SK-N-SH treated with all-trans-retinoic acid at 6 μM for 48 hours (cell line): ENCODE data around the gene ZSCAN25.

Experiments used
- GLIS3 ChIP-seq: fragments of 250-450 bp; sonication (Bioruptor Pico); IDR thresholded peaks from 2 replicates; pipeline ENCODE4 v1.5.0; 2020; ENCODE audit warnings: mild to moderate bottlenecking, moderate library complexity
- ISL1 ChIP-seq: fragments of 250-450 bp; sonication (Bioruptor Pico); IDR thresholded peaks from 2 replicates; pipeline ENCODE4 v2.1.2; 2022; ENCODE audit warnings: mild to moderate bottlenecking, moderate library complexity
- PATZ1 ChIP-seq: fragments of 250-450 bp; sonication (Bioruptor Pico); IDR thresholded peaks from 2 replicates; pipeline ENCODE4 v1.8.0; 2020; ENCODE audit warnings: mild to moderate bottlenecking, moderate library complexity, borderline replicate concordance
- PPARA ChIP-seq: fragments of 250-450 bp; sonication (Bioruptor Pico); IDR thresholded peaks from 2 replicates; pipeline ENCODE4 v1.5.0; 2020; ENCODE audit warnings: mild to moderate bottlenecking, borderline replicate concordance
- TCF4 ChIP-seq: fragments of 250-450 bp; sonication (Bioruptor Pico); IDR thresholded peaks from 2 replicates; pipeline ENCODE4 v1.8.0; 2021; ENCODE audit warnings: mild to moderate bottlenecking, moderate library complexity, borderline replicate concordance
- TOX ChIP-seq: fragments of 250-450 bp; sonication (Bioruptor Pico); IDR thresholded peaks from 2 replicates; pipeline ENCODE4 v1.8.0; 2021; ENCODE audit warnings: mild to moderate bottlenecking, moderate library complexity, borderline replicate concordance
- ZFP3 ChIP-seq: fragments of 250-450 bp; sonication (Bioruptor Pico); IDR thresholded peaks from 2 replicates; pipeline ENCODE4 v1.5.0; 2020; ENCODE audit warnings: mild to moderate bottlenecking, moderate library complexity
- ZNF70 ChIP-seq: fragments of 450-650 bp; formaldehyde crosslinking; IDR thresholded peaks from 2 replicates; pipeline ENCODE4 v1.5.0; 2020; ENCODE audit warnings: mild to moderate bottlenecking, moderate library complexity

- TF ChIP-seq PATZ1 (CRISPR knock-in tag) (no peak), ZFP3 (CRISPR knock-in tag) (no peak), ISL1 (CRISPR knock-in tag) (no peak), TOX (CRISPR knock-in tag) (no peak), PPARA (CRISPR knock-in tag) (no peak), ZNF70 (no peak), TCF4 (CRISPR knock-in tag) (no peak), GLIS3 (CRISPR knock-in tag) (no peak)
Measured at GRCh38 chr7:99622596-99622995, 5.8 kb downstream of the ZSCAN25 start.
